Caco-2 (cell line): Measurements from ENCODE around the gene UNC79. TPM values are rescaled to one million over a fixed set of nuclear protein-coding genes. Genes with fewer than 3 reads are reported as not detected.

Experiments
- BruUV-seq: library from RNA; stranded (reverse); fragments of 400-500 nt; replicated peaks from 2 replicates; lab custom pipeline; 2021; lab: Mats Ljungman, UMichigan
- CTCF ChIA-PET: fragments of 300-600 bp; sonication (Branson Sonifier 250); formaldehyde crosslinking; loops from one replicate; lab custom pipeline; 2022; ENCODE audit warnings: antibody characterized with exemption; lab: Charles Lee
- POLR2A ChIA-PET: fragments of 300-600 bp; sonication (Branson Sonifier 250); formaldehyde crosslinking; loops from one replicate; lab custom pipeline; 2022; ENCODE audit warnings: antibody characterized with exemption; lab: Charles Lee
- DNase-seq, 2 experiments: peaks; one replicate each; pipeline versions ENCODE4 v3.0.0 to v3.0.0-alpha.2; 2020 to 2022
- H3K27me3 ChIP-seq: replicated peaks from 2 replicates; pipeline ENCODE4 v1.6.0; 2011; ENCODE audit warnings: low read length; ENCODE audit not compliant: control insufficient read depth, insufficient read depth
- H3K36me3 ChIP-seq: 2 replicates; pipeline ENCODE4 v1.5.1; 2011; ENCODE audit warnings: low read length; ENCODE audit not compliant: control insufficient read depth, insufficient read depth
- H3K4me1 ChIP-seq: fragments of 250-450 bp; sonication (Bioruptor Pico); 2 replicates; pipeline ENCODE4 v1.5.1; 2020; ENCODE audit warnings: mild to moderate bottlenecking
- H3K4me3 ChIP-seq: 2 replicates; pipeline ENCODE4 v1.5.1; 2011; ENCODE audit warnings: low read depth, mild to moderate bottlenecking, control low read depth, low read length
- H3K9me3 ChIP-seq: fragments of 250-450 bp; sonication (Bioruptor Pico); 2 replicates; pipeline ENCODE4 v1.5.1; 2020; ENCODE audit warnings: mild to moderate bottlenecking, moderate library complexity
- H3K27ac Mint-ChIP-seq: one replicate; pipeline ENCODE4 v1.8.0; 2022; ENCODE audit warnings: mixed read lengths; ENCODE audit not compliant: unreplicated experiment
- H3K27me3 Mint-ChIP-seq: one replicate; pipeline ENCODE4 v1.8.0; 2022; ENCODE audit warnings: mixed read lengths; ENCODE audit not compliant: insufficient read depth, unreplicated experiment
- H3K36me3 Mint-ChIP-seq: one replicate; pipeline ENCODE4 v1.8.0; 2022; ENCODE audit warnings: mild to moderate bottlenecking, mixed read lengths; ENCODE audit not compliant: insufficient read depth, unreplicated experiment
- H3K4me1 Mint-ChIP-seq: one replicate; pipeline ENCODE4 v1.8.0; 2022; ENCODE audit warnings: low read depth, mixed read lengths; ENCODE audit not compliant: unreplicated experiment
- H3K4me3 Mint-ChIP-seq: one replicate; pipeline ENCODE4 v1.8.0; 2022; ENCODE audit warnings: mild to moderate bottlenecking, moderate library complexity, mixed read lengths; ENCODE audit not compliant: unreplicated experiment
- H3K9me3 Mint-ChIP-seq: one replicate; pipeline ENCODE4 v1.8.0; 2022; ENCODE audit warnings: mixed read lengths; ENCODE audit not compliant: unreplicated experiment
- intact Hi-C: fragments of 100-400 bp; cut with micrococcal nuclease; formaldehyde crosslinking; loops from one replicate; pipeline ENCODE4 v1.10.0; 2022; ENCODE audit not compliant: unreplicated experiment
- total RNA-seq: library from RNA; stranded (reverse); gene quantifications from 2 replicates; pipeline ENCODE4 v1.2.3, GENCODE V29; 2022
- TF ChIP-seq, protein P1 (sequence below), 2 experiments: fragments of 200-600 bp in 1 of 2; IDR thresholded peaks; 1 replicate in 1 of 2; 2 replicates in 1 of 2; pipeline versions ENCODE4 v1.5.1 to v1.8.0; 2011 to 2022; ENCODE audit warnings: antibody characterized with exemption in 1 of 2, control low read depth in 1 of 2, inconsistent platforms in 1 of 2, low read depth in 1 of 2, low read length in 1 of 2, mild to moderate bottlenecking in 1 of 2, moderate library complexity in 1 of 2; ENCODE audit not compliant: insufficient read depth in 1 of 2, severe bottlenecking in 1 of 2, unreplicated experiment in 1 of 2

Gene UNC79
- total RNA-seq, 1 experiment from 2014 or later = 0.07 TPM

DNA sequence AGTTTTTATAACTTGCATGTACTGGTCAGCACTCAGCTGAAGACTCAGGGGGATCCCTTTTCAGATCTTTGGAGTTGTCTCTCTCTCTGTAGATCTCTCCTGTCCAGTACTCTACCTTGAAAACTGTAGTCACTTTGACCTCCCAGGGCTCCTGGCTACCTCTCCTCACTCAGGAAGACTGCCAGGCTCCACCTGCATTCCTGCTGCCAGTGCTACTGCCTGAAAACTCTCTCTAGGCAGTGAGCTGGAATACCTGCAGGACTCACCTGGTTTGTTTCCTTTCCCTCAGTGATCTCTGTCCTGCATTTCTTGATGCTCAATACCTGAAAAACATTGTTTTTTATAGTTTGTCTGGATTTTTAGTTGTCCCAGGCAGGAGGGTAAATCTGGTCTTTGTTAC, 270.2 kb downstream of the UNC79 start:
- Histone ChIP-seq H3K4me3 (no peak overlapping the region), H3K9me3 (no peaks in the 10 kb centered on the region; the same call in 1 of the 2 replicates), H3K36me3 (no peaks in the 10 kb centered on the region), H3K27me3 (no peaks in the 10 kb centered on the region), H3K4me1 (no peaks in the 10 kb centered on the region)
- Mint-ChIP-seq H3K27me3 (peaks cover 7% of the 10 kb centered on the region), H3K4me3 (no peak overlapping the region), H3K36me3 (no peaks in the 10 kb centered on the region), H3K9me3 (no peaks in the 10 kb centered on the region), H3K27ac (no peak overlapping the region), H3K4me1 (no peaks in the 10 kb centered on the region)
- intact Hi-C loops = no loop called here
- DNase-seq = no peak
- POLR2A ChIA-PET = no interaction called here
- TF ChIP-seq, protein P1, sequence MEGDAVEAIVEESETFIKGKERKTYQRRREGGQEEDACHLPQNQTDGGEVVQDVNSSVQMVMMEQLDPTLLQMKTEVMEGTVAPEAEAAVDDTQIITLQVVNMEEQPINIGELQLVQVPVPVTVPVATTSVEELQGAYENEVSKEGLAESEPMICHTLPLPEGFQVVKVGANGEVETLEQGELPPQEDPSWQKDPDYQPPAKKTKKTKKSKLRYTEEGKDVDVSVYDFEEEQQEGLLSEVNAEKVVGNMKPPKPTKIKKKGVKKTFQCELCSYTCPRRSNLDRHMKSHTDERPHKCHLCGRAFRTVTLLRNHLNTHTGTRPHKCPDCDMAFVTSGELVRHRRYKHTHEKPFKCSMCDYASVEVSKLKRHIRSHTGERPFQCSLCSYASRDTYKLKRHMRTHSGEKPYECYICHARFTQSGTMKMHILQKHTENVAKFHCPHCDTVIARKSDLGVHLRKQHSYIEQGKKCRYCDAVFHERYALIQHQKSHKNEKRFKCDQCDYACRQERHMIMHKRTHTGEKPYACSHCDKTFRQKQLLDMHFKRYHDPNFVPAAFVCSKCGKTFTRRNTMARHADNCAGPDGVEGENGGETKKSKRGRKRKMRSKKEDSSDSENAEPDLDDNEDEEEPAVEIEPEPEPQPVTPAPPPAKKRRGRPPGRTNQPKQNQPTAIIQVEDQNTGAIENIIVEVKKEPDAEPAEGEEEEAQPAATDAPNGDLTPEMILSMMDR (IDR thresholded peaks at IDR 0.05; ENCODE audit: insufficient read depth in 1 of 2, low read depth in 1 of 2, low read length in 1 of 2, severe bottlenecking in 1 of 2, unreplicated experiment in 1 of 2) = no peak
- CTCF ChIA-PET = no interaction called here
- BruUV-seq = no TSS peak

DNA sequence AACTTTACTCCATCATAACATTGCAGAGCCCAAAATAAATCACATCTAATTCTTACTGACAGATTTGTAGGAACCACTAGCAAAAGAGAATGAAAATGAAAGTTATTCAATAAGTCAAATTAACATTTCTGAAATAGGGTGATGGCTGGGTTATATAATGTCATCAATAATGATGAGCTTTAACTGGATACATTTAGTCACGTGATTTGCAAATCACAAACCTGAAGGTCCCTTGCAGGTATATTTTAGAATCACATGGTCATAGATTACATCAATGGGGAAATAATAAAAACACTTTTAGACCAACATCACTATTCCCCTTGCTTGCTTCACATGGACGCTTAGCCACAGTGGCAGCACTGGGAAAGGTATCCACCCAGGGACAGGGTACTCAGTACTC, 270.8 kb downstream of the UNC79 start:
- CTCF ChIA-PET = no interaction called here
- BruUV-seq = no TSS peak
- TF ChIP-seq, protein P1 (IDR thresholded peaks at IDR 0.05; ENCODE audit: insufficient read depth in 1 of 2, low read depth in 1 of 2, low read length in 1 of 2, severe bottlenecking in 1 of 2, unreplicated experiment in 1 of 2) = no peak
- DNase-seq = no peak
- H3K9me3 Mint-ChIP-seq = no peaks in the 10 kb centered on the region
- H3K4me3 ChIP-seq = no peak overlapping the region
- no peaks in the 10 kb centered on the region for H3K36me3 Mint-ChIP-seq
- no peaks in the 10 kb centered on the region; the same call in 1 of the 2 replicates for H3K27me3 ChIP-seq
- POLR2A ChIA-PET = no interaction called here
- no peaks in the 10 kb centered on the region; the same call in 1 of the 2 replicates for H3K9me3 ChIP-seq
- no peaks in the 10 kb centered on the region for H3K4me1 Mint-ChIP-seq
- peaks cover 7% of the 10 kb centered on the region for H3K27me3 Mint-ChIP-seq
- H3K27ac Mint-ChIP-seq = no peak overlapping the region
- H3K4me3 Mint-ChIP-seq = no peak overlapping the region
- no peaks in the 10 kb centered on the region for H3K36me3 ChIP-seq
- intact Hi-C loops = no loop called here
- no peaks in the 10 kb centered on the region for H3K4me1 ChIP-seq

DNA sequence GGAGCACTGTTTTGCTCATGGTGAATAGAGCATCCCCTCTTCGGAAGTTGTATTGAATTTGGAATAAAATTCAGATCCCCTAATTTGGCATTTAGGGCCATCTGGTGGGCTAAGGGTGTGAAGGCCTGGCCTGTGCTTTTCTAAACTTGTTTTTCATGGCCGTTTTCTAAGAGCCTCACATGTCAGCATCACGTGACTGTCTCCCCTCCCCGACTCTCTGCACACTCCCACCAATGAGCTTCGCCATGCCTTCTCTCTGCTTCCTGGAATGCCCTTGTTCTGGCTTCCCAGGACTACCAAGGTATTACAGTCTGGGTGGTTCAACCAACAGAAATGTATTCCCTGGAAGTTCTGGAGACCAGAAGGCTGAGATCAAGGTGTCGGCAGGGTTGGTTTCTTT, 272.2 kb downstream of the UNC79 start:
- ChIA-PET POLR2A (no interaction called here), CTCF (no interaction called here)
- no peak for DNase-seq
- Histone ChIP-seq H3K27me3 (no peaks in the 10 kb centered on the region; the same call in 1 of the 2 replicates), H3K36me3 (no peaks in the 10 kb centered on the region), H3K4me1 (no peaks in the 10 kb centered on the region), H3K4me3 (no peak overlapping the region), H3K9me3 (no peaks in the 10 kb centered on the region; the same call in 1 of the 2 replicates)
- peaks cover 7% of the 10 kb centered on the region for H3K27me3 Mint-ChIP-seq
- TF ChIP-seq, protein P1 (IDR thresholded peaks at IDR 0.05; ENCODE audit: insufficient read depth in 1 of 2, low read depth in 1 of 2, low read length in 1 of 2, severe bottlenecking in 1 of 2, unreplicated experiment in 1 of 2) = no peak
- H3K9me3 Mint-ChIP-seq = no peaks in the 10 kb centered on the region
- no peaks in the 10 kb centered on the region for H3K36me3 Mint-ChIP-seq
- intact Hi-C loops = no loop called here
- no TSS peak for BruUV-seq
- no peak overlapping the region for H3K27ac Mint-ChIP-seq
- H3K4me1 Mint-ChIP-seq = no peaks in the 10 kb centered on the region
- no peak overlapping the region for H3K4me3 Mint-ChIP-seq
